Rectal smooth muscle tissue (tissue), 1 donor: ENCODE data around the gene FAM177A1.
"Not testable (repeated sequence)": the region's sequence is repeated elsewhere in the genome, so short reads cannot be mapped to it uniquely, and the experiment has no call there.

Experiments
- H3K27ac ChIP-seq: one replicate; pipeline ENCODE4 v1.7.0; 2013; ENCODE audit warnings: low read depth, low read length, inconsistent platforms
- H3K27me3 ChIP-seq: one replicate; pipeline ENCODE4 v1.7.0; 2013; ENCODE audit warnings: low read length; ENCODE audit not compliant: control insufficient read depth, insufficient read depth
- H3K36me3 ChIP-seq: one replicate; pipeline ENCODE4 v1.7.0; 2013; ENCODE audit warnings: low read length; ENCODE audit not compliant: control insufficient read depth, insufficient read depth
- H3K4me1 ChIP-seq: one replicate; pipeline ENCODE4 v1.7.0; 2013; ENCODE audit warnings: low read length; ENCODE audit not compliant: control insufficient read depth, insufficient read depth
- H3K4me3 ChIP-seq: one replicate; pipeline ENCODE4 v1.7.0; 2013; ENCODE audit warnings: low read length
- H3K9ac ChIP-seq: one replicate; pipeline ENCODE4 v1.7.0; 2013; ENCODE audit warnings: low read length

The FAM177A1 gene

GRCh38 chr14:35073486-35073885, 27.4 kb downstream of the FAM177A1 start:
- Histone ChIP-seq H3K4me1 (no peaks in the 10 kb centered on the region), H3K36me3 (peaks cover 4% of the 10 kb centered on the region), H3K9ac (no peak overlapping the region), H3K4me3 (no peak overlapping the region), H3K27ac (no peak overlapping the region), H3K27me3 (no peaks in the 10 kb centered on the region)

- H3K27me3 ChIP-seq, result no peaks in the 10 kb centered on the region
- H3K36me3 ChIP-seq, result peaks cover 10% of the 10 kb centered on the region
- no peak overlapping the region for H3K4me3 ChIP-seq
Measured at GRCh38 chr14:35078082-35078481, 32.0 kb downstream of the FAM177A1 start.

GRCh38 chr14:35079742-35080141, 33.7 kb downstream of the FAM177A1 start:
- H3K4me1 ChIP-seq, result no peaks in the 10 kb centered on the region
- peaks cover 10% of the 10 kb centered on the region for H3K36me3 ChIP-seq
- H3K4me3 ChIP-seq, result no peak overlapping the region
- no peak overlapping the region for H3K9ac ChIP-seq
- no peak overlapping the region for H3K27ac ChIP-seq
- no peaks in the 10 kb centered on the region for H3K27me3 ChIP-seq

More at GRCh38 chr14:35078082-35078481, 32.0 kb downstream of the FAM177A1 start:
- Histone ChIP-seq H3K9ac (no peak overlapping the region), H3K4me1 (no peaks in the 10 kb centered on the region), H3K27ac (no peak overlapping the region)

- H3K9ac ChIP-seq, result no peak overlapping the region
- no peak overlapping the region for H3K4me3 ChIP-seq
- H3K27me3 ChIP-seq, result no peaks in the 10 kb centered on the region
- no peaks in the 10 kb centered on the region for H3K4me1 ChIP-seq
- H3K36me3 ChIP-seq, result peaks cover 6% of the 10 kb centered on the region
- no peak overlapping the region for H3K27ac ChIP-seq
Measured at GRCh38 chr14:35083530-35084150, 37.6 kb downstream of the FAM177A1 start.

GRCh38 chr14:35085441-35085840, 39.4 kb downstream of the FAM177A1 start:
- Histone ChIP-seq H3K27ac (no peak overlapping the region), H3K4me3 (no peak overlapping the region), H3K27me3 (no peaks in the 10 kb centered on the region), H3K4me1 (no peaks in the 10 kb centered on the region), H3K36me3 (peaks cover 2% of the 10 kb centered on the region), H3K9ac (no peak overlapping the region)

- Histone ChIP-seq H3K27me3 (no peaks in the 10 kb centered on the region), H3K4me3 (no peak overlapping the region), H3K9ac (no peak overlapping the region), H3K27ac (no peak overlapping the region), H3K36me3 (no peaks in the 10 kb centered on the region), H3K4me1 (no peaks in the 10 kb centered on the region)
Measured at GRCh38 chr14:35088514-35088913, 42.4 kb downstream of the FAM177A1 start.

GRCh38 chr14:35094645-35095044, 48.6 kb downstream of the FAM177A1 start:
- H3K9ac ChIP-seq, H3K4me1 ChIP-seq: not testable (repeated sequence)
- H3K36me3 ChIP-seq, result peaks cover 14% of the 10 kb centered on the region

GRCh38 chr14:35107866-35108265, 61.8 kb downstream of the FAM177A1 start:
- Histone ChIP-seq H3K36me3 (peaks cover 14% of the 10 kb centered on the region), H3K9ac (no peak overlapping the region), H3K4me3 (no peak overlapping the region), H3K4me1 (no peaks in the 10 kb centered on the region), H3K27me3 (no peaks in the 10 kb centered on the region), H3K27ac (no peak overlapping the region)

More at GRCh38 chr14:35094645-35095044, 48.6 kb downstream of the FAM177A1 start:
- not testable (repeated sequence) for H3K27ac ChIP-seq, H3K4me3 ChIP-seq, H3K27me3 ChIP-seq

- Histone ChIP-seq H3K4me1 (no peaks in the 10 kb centered on the region), H3K4me3 (no peak overlapping the region), H3K36me3 (peaks cover 16% of the 10 kb centered on the region), H3K27ac (no peak overlapping the region), H3K9ac (no peak overlapping the region), H3K27me3 (no peaks in the 10 kb centered on the region)
Measured at GRCh38 chr14:35112641-35113040, 66.6 kb downstream of the FAM177A1 start.

- Histone ChIP-seq H3K27me3 (no peaks in the 10 kb centered on the region), H3K9ac (no peak overlapping the region), H3K4me1 (no peaks in the 10 kb centered on the region), H3K36me3 (peaks cover 16% of the 10 kb centered on the region), H3K4me3 (no peak overlapping the region), H3K27ac (no peak overlapping the region)
Measured at GRCh38 chr14:35113308-35113950, 67.4 kb downstream of the FAM177A1 start.

GRCh38 chr14:35114036-35114435, 68.0 kb downstream of the FAM177A1 start:
- peaks cover 16% of the 10 kb centered on the region for H3K36me3 ChIP-seq

GRCh38 chr14:35116242-35116641, 70.2 kb downstream of the FAM177A1 start:
- Histone ChIP-seq H3K36me3 (peaks cover 15% of the 10 kb centered on the region), H3K4me1 (no peaks in the 10 kb centered on the region), H3K27me3 (no peaks in the 10 kb centered on the region), H3K4me3 (no peak overlapping the region), H3K9ac (no peak overlapping the region), H3K27ac (no peak overlapping the region)

More at GRCh38 chr14:35114036-35114435, 68.0 kb downstream of the FAM177A1 start:
- no peaks in the 10 kb centered on the region for H3K27me3 ChIP-seq
- no peak overlapping the region for H3K4me3 ChIP-seq
- H3K27ac ChIP-seq, result no peak overlapping the region
- H3K4me1 ChIP-seq, result no peaks in the 10 kb centered on the region
- H3K9ac ChIP-seq, result no peak overlapping the region

- no peaks in the 10 kb centered on the region for H3K27me3 ChIP-seq
- H3K36me3 ChIP-seq, result peaks cover 10% of the 10 kb centered on the region
- no peak overlapping the region for H3K9ac ChIP-seq
- H3K27ac ChIP-seq, result no peak overlapping the region
- H3K4me3 ChIP-seq, result no peak overlapping the region
- H3K4me1 ChIP-seq, result no peaks in the 10 kb centered on the region
Measured at GRCh38 chr14:35117112-35117511, 71.0 kb downstream of the FAM177A1 start.
